Measurements from ENCODE around the gene TRIM75.
"Not testable (repeated sequence)": the region's sequence is repeated elsewhere in the genome, so short reads cannot be mapped to it uniquely, and the experiment has no call there.

Gene TRIM75

DNA sequence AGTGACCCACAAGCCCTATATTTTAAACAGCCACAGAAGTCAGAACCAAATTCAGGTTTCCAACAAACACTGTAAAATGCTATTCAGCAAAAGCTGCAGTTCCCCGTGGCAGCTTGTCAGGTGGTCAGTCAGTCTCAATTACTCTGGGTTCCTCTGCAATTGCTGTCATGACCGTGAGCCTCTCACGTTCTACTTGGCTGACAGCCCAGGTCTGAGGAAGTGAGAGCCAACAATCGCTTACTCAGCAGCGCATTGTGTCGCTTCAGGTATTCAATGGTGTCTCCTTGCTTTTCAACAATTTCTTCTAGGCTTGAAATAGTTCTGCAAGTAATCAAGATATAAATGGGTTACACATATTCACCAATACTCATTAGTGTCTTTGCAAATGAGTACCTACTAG lies 25.8 kb downstream of the TRIM75 start:
- peak; percentile 75 for DNase-seq

GRCh38 chr4:165084787-165085186 lies 31.1 kb downstream of the TRIM75 start:
- not testable (repeated sequence) for DNase-seq

GRCh38 chr4:165085946-165086345 lies 32.3 kb downstream of the TRIM75 start:
- no peak for DNase-seq

GRCh38 chr4:165088366-165088765 lies 34.7 kb downstream of the TRIM75 start:
- no peak for DNase-seq

DNA sequence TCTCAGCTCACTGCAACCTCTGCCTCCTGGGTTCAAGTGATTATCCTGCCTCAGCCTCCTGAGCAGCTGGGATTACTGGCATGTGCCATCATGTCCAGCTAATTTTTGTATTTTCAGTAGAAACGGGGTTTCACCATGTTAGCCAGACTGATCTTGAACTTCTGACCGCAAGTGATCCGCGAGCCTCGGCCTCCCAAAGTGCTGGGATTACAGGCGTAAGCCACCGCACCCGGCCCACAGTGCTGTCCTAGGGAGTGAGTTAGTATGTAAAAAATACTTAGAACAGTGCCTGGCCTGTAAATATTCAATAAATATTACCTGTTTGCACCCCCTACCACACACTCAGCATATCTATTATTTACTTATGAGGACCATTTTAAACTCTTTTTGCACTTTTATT lies 38.5 kb downstream of the TRIM75 start:
- not testable (repeated sequence) for DNase-seq

GRCh38 chr4:165094873-165095272 lies 41.2 kb downstream of the TRIM75 start:
- DNase-seq, result no peak

DNA sequence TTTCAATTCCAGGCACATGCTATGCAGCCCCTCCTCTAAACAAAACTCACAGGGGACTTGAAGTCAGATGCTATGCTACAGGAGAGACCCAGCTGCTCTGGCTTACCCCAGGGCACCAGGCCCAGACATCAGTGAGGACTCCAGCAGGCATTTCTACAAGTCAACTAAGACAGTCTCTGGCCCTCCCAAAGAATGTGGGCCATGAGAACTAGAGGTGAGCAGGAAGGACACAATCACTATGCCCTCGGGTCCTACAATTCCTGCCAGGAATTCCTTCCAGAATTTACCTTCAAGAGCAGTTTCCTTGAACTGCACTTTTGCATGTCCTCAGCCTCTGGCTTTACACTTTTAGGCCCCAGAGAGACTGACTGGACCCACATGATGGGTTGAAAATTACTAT lies 41.6 kb downstream of the TRIM75 start:
- DNase-seq, result no peak

GRCh38 chr4:165096776-165097175 lies 43.1 kb downstream of the TRIM75 start:
- DNase-seq, result no peak

- DNase-seq, result no peak
Measured at GRCh38 chr4:165101641-165102040, 48.0 kb downstream of the TRIM75 start.

- DNase-seq, result no peak
Measured at GRCh38 chr4:165106518-165106917, 52.9 kb downstream of the TRIM75 start.

Measured in COR-L47 (cell line).